GM12872 (cell line): Measurements from ENCODE around the gene TNPO3.

Experiments used
- CTCF ChIP-seq: IDR thresholded peaks from 3 replicates; pipeline ENCODE4 v1.5.1; 2011; ENCODE audit warnings: low read depth, mild to moderate bottlenecking, low read length, moderate library complexity; ENCODE audit not compliant: insufficient read depth

TNPO3 gene

DNA sequence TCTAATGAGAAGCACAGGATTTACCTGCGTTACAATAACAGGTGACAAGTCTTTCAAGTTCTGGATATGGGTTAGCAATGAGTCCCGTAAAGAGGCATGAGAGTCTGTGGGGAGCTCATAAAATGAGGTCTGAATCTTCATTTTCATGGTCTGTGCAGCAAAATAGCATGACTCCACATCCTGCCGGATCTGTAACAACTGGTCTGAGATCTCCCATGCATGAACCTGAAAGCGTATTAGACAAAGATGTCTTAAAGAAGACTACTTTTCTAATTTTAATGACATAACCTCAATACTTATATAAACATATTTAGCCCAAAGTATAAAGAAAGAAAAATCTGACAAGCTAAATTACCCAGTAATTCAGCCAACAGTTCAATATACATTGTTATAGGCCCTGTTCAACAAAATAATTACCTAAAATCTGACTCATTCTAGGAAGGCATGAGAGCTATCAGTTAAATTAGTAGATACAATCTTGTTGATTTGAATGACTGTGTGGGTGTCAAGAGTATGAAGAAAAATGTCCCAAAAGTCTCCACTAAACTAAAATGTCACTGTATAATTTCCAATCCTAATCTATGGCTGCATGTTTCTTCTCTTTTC, 36.9 kb downstream of the TNPO3 start:
- no peak for TF ChIP-seq CTCF

GRCh38 chr7:129017264-129017663, 37.6 kb downstream of the TNPO3 start:
- no peak for TF ChIP-seq CTCF

GRCh38 chr7:129014501-129015101, 40.3 kb downstream of the TNPO3 start:
- no peak for TF ChIP-seq CTCF

DNA sequence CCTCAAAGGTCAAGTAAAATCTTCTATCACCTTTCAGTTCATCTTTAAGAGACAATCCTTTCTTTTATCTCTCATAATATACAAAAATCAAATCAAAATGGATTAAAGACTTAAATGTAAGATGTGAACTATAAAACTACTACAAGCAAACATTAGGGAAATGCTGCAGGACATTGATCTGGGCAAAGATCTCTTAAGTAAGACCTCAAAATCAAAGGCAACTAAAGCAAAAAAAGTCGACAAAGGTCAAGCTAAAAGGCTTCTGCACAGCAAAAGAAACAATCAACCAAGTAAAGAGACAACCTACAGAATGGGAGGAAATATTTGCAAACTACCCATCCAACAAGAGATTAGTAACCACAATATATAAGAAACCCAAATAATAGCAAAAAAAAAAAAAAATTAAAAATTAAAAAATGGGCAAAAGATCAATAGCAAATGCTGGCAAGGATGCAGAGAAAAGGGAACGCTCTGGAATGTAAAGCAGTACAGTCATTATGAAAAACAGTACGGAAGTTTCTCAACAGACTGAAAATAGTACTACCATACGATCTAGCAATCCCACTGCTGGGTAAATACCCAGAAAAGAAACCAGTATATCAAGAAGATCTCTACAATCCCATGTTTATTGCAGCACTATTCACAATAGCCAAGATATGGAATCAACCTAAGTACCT, 41.7 kb downstream of the TNPO3 start:
- TF ChIP-seq CTCF: no peak

DNA sequence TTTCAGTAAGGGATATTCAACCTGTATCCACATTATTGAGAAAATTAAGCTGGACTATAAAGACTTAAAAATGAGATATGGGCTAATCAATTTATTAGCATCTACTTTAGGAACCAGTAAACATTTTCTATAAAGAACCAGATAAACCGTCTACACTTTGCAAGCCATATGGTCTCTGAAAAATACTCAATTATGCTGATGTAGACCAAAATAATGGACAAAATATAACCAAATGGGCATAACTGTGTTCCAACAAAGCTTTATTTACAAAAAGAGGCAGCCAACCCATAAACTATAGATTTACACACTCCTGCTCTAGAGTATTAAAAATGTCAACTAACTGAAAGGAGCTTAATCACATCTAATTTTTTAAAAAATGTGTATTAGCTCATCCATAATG, 42.3 kb downstream of the TNPO3 start:
- no peak for TF ChIP-seq CTCF

DNA sequence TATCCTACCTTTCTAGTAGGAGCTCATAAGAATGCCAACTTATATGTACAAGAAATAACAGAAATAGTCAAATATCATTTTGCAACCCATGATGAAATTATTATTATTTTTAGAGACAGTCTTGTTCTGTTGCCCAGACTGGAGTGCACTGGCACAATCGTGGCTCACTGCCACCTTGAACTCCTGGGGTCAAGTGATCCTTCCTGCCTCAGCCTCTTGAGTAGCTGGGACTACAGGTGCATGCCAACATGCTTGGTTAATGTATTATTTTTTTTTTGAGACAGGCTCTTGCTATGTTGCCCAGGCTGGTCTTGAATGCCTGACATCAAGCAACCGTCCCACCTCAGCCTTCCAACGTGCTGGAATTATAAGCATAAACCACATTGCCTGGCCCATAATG, 44.8 kb downstream of the TNPO3 start:
- no peak for TF ChIP-seq CTCF

- no peak for TF ChIP-seq CTCF
Observed at GRCh38 chr7:129009437-129009836, 45.5 kb downstream of the TNPO3 start.
